Measurements from ENCODE around the gene RASSF4.

DNA sequence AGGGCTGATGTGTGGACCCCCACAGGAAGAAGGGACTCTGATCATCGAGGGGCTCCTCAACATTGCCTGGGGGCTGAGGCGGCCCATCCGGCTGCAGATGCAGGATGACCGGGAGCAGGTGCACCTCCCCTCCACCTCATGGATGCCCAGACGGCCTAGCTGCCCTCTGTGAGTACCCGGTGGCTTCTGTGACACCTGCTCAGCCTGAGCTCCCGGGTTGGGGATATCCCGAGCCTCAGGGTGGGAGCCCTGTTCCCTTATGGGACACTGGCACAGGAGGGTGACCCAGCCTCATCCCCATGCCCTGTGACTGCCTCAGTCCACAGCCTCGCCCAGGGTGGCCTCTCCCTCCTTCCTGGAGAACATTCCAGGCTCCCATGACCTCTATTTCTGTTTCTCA is 22.9 kb downstream of the RASSF4 start:
- TF ChIP-seq POLR2A (IDR thresholded peaks at IDR 0.05; ENCODE audit: low read depth, low read length) (no peak), POLR2AphosphoS5 (IDR thresholded peaks at IDR 0.05; ENCODE audit: insufficient read depth, low read depth, low read length) (no peak), EZH2 (IDR thresholded peaks at IDR 0.05; ENCODE audit: borderline replicate concordance, low read depth, low read length, severe bottlenecking) (no peak)
- TF ChIP-seq, protein P1, sequence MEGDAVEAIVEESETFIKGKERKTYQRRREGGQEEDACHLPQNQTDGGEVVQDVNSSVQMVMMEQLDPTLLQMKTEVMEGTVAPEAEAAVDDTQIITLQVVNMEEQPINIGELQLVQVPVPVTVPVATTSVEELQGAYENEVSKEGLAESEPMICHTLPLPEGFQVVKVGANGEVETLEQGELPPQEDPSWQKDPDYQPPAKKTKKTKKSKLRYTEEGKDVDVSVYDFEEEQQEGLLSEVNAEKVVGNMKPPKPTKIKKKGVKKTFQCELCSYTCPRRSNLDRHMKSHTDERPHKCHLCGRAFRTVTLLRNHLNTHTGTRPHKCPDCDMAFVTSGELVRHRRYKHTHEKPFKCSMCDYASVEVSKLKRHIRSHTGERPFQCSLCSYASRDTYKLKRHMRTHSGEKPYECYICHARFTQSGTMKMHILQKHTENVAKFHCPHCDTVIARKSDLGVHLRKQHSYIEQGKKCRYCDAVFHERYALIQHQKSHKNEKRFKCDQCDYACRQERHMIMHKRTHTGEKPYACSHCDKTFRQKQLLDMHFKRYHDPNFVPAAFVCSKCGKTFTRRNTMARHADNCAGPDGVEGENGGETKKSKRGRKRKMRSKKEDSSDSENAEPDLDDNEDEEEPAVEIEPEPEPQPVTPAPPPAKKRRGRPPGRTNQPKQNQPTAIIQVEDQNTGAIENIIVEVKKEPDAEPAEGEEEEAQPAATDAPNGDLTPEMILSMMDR (IDR thresholded peaks at IDR 0.05; ENCODE audit: extremely low read depth in 1 of 2, insufficient read depth in 1 of 2, low read depth in 1 of 2, low read length in 2 of 2) = no peak
